Hepatocyte (in vitro differentiated cells): ENCODE results near the gene ZNF282. TPM values are rescaled to one million over a fixed set of nuclear protein-coding genes. Genes with fewer than 3 reads are reported as not detected.

Source experiments
- DNase-seq: peaks from one replicate; pipeline ENCODE4 v3.0.0-alpha.2; 2016; ENCODE audit warnings: low spot score
- H2AFZ ChIP-seq: fragments of 200-600 bp; sonication (generic); 2 replicates; pipeline ENCODE4 v1.6.0; 2016; ENCODE audit warnings: antibody characterized with exemption, mild to moderate bottlenecking
- H3K27ac ChIP-seq: fragments of 200-600 bp; sonication (generic); 2 replicates; pipeline ENCODE4 v1.5.1; 2016; ENCODE audit warnings: mild to moderate bottlenecking
- H3K27me3 ChIP-seq: fragments of 200-600 bp; sonication (generic); 2 replicates; pipeline ENCODE4 v1.6.1; 2016
- H3K36me3 ChIP-seq: fragments of 200-600 bp; sonication (generic); replicated peaks from 2 replicates; pipeline ENCODE4 v1.5.1; 2016; ENCODE audit warnings: low read depth; ENCODE audit not compliant: insufficient read depth
- H3K4me1 ChIP-seq: fragments of 200-600 bp; sonication (generic); 2 replicates; pipeline ENCODE4 v1.5.1; 2016; ENCODE audit warnings: mild to moderate bottlenecking, moderate library complexity; ENCODE audit not compliant: insufficient read depth
- H3K4me2 ChIP-seq: fragments of 200-600 bp; sonication (generic); 2 replicates; pipeline ENCODE4 v1.6.0; 2016
- H3K4me3 ChIP-seq: fragments of 200-600 bp; sonication (generic); 2 replicates; pipeline ENCODE4 v1.5.1; 2016; ENCODE audit warnings: mild to moderate bottlenecking
- H3K79me2 ChIP-seq: fragments of 200-600 bp; sonication (generic); 2 replicates; pipeline ENCODE4 v1.6.0; 2017; ENCODE audit warnings: mild to moderate bottlenecking
- H3K9me2 ChIP-seq: fragments of 200-600 bp; sonication (generic); replicated peaks from 2 replicates; pipeline ENCODE4 v1.6.0; 2017; ENCODE audit warnings: mild to moderate bottlenecking; ENCODE audit not compliant: insufficient read depth
- H3K9me3 ChIP-seq: fragments of 200-600 bp; sonication (generic); 2 replicates; pipeline ENCODE4 v1.5.1; 2016; ENCODE audit warnings: low read depth, mild to moderate bottlenecking
- H4K20me1 ChIP-seq: fragments of 200-600 bp; sonication (generic); 2 replicates; pipeline ENCODE4 v1.6.0; 2016; ENCODE audit warnings: mild to moderate bottlenecking; ENCODE audit not compliant: insufficient read depth, poor library complexity, severe bottlenecking
- EZH2 ChIP-seq: fragments of 200-600 bp; sonication (generic); IDR thresholded peaks from 2 replicates; pipeline ENCODE4 v1.6.1; 2016; ENCODE audit warnings: antibody characterized with exemption, mild to moderate bottlenecking, borderline replicate concordance
- EZH2phosphoT487 ChIP-seq: fragments of 200-600 bp; sonication (generic); IDR thresholded peaks from one replicate; pipeline ENCODE4 v1.6.1; 2018; ENCODE audit warnings: antibody characterized with exemption, mild to moderate bottlenecking, low read depth, moderate library complexity; ENCODE audit not compliant: unreplicated experiment, severe bottlenecking
- WGBS: methylation state at CpG from one replicate; pipeline ENCODE4 v1.1.6; 2016; ENCODE audit warnings: low lambda C conversion rate; ENCODE audit errors: missing lambda C conversion rate; 5-methylcytosine and 5-hydroxymethylcytosine counted together
- polyA plus RNA-seq: library from polyadenylated mRNA; unstranded; fragments of >200 nt; fragmentation: Nextera tagmentation; extraction: Ambion mirVana; gene quantifications from 2 replicates; pipeline ENCODE4 v1.2.1, GENCODE V29; 2016
- total RNA-seq: library from RNA; depleted of rRNA; stranded (reverse); fragments of >200 nt; gene quantifications from 2 replicates; pipeline ENCODE4 v1.2.3, GENCODE V29; 2014
- TF ChIP-seq, protein P1 (sequence below): fragments of 200-600 bp; sonication (generic); IDR thresholded peaks from 2 replicates; pipeline ENCODE4 v1.5.1; 2016; ENCODE audit warnings: antibody characterized with exemption, mild to moderate bottlenecking; ENCODE audit not compliant: poor library complexity

The ZNF282 gene
- total and polyA plus RNA-seq, 2 experiments from 2014 or later: 10.8 to 16.7 TPM

- Histone ChIP-seq H2AFZ (no peak overlapping the region), H3K4me2 (no peak overlapping the region), H3K27me3 (no peaks in the 10 kb centered on the region), H3K9me2 (no peaks in the 10 kb centered on the region), H4K20me1 (no peaks in the 10 kb centered on the region), H3K27ac (no peak overlapping the region), H3K4me1 (peaks cover 8% of the 10 kb centered on the region), H3K36me3 (no peaks in the 10 kb centered on the region), H3K4me3 (no peak overlapping the region), H3K79me2 (peaks cover 34% of the 10 kb centered on the region), H3K9me3 (no peaks in the 10 kb centered on the region)
- 91% methylated on average over 3 of the region's 3 CpGs for WGBS
- TF ChIP-seq, protein P1, sequence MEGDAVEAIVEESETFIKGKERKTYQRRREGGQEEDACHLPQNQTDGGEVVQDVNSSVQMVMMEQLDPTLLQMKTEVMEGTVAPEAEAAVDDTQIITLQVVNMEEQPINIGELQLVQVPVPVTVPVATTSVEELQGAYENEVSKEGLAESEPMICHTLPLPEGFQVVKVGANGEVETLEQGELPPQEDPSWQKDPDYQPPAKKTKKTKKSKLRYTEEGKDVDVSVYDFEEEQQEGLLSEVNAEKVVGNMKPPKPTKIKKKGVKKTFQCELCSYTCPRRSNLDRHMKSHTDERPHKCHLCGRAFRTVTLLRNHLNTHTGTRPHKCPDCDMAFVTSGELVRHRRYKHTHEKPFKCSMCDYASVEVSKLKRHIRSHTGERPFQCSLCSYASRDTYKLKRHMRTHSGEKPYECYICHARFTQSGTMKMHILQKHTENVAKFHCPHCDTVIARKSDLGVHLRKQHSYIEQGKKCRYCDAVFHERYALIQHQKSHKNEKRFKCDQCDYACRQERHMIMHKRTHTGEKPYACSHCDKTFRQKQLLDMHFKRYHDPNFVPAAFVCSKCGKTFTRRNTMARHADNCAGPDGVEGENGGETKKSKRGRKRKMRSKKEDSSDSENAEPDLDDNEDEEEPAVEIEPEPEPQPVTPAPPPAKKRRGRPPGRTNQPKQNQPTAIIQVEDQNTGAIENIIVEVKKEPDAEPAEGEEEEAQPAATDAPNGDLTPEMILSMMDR: no peak
- TF ChIP-seq EZH2 (no peak), EZH2phosphoT487 (no peak)
- DNase-seq: no peak
These were observed 42.7 kb downstream of the ZNF282 start for GRCh38 chr7:149238051-149238450.

DNA sequence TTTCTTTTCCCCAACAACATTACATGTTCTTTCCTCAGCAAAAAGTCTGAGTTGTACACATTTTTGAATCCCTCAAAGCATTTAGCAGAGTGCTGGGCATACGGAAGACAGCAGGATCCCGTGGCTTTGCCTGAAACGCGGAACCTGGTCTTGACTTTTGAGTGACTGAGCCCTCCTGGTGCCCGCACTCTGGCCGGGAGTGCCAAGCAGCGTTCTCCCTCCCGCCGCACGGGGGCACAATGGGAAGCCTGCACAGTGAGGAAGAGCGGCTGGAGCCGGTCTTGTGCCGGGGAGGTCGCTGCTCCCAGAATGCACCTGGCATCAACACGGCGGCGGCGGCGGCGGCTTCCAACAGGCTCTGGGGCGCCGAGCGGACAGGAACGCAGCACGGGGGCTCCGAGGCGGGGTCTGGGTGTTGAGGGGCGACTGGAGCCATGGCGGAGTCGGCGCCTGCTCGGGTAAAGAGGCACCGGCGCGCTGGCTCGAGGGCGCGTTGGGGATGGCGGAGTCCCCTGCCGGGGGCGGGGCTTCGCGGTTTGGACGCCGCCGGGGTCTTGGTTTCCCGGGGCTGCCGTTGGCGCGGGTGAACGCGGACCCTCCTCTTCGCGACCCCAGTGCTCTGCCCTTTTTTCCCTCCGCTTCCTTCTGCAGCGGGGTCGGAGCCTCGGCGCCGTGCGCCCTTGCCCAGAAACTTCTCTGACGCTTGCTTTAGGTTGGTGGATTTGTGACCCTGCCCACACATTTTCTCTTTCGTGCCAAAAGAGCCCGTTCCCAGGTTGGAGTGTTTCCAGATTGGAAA lies 44.2 kb downstream of the ZNF282 start, which contains the start of gene ZNF212:
TSS of gene ZNF212 (plus strand) at position 307 of the 799 bp plus-strand sequence. CDS start at position 435, 128 bp downstream.
- no peaks in the 10 kb centered on the region for H3K9me3 ChIP-seq
- TF ChIP-seq, protein P1: peak; percentile 89
- TF ChIP-seq EZH2phosphoT487 (no peak), EZH2 (no peak)

GRCh38 chr7:149240637-149241036 lies 45.3 kb downstream of the ZNF282 start:
- Histone ChIP-seq H3K4me1 (peaks cover 8% of the 10 kb centered on the region), H4K20me1 (peaks cover 8% of the 10 kb centered on the region), H3K27me3 (no peaks in the 10 kb centered on the region), H3K36me3 (no peaks in the 10 kb centered on the region), H2AFZ (no peak overlapping the region), H3K27ac (no peak overlapping the region), H3K4me2 (peak overlapping the region; percentile 90), H3K4me3 (peak overlapping the region; percentile 89), H3K9me3 (no peaks in the 10 kb centered on the region), H3K9me2 (no peaks in the 10 kb centered on the region), H3K79me2 (peaks cover 56% of the 10 kb centered on the region)
- TF ChIP-seq EZH2 (no peak), EZH2phosphoT487 (no peak)
- TF ChIP-seq, protein P1: no peak
- DNase-seq: no peak
- WGBS: 92% methylated on average over 5 of the region's 5 CpGs

More for the DNA sequence above, 44.2 kb downstream of the ZNF282 start, which contains the start of gene ZNF212:
- H3K4me1 ChIP-seq: peaks cover 8% of the 10 kb centered on the region
- peaks cover 2% of the 10 kb centered on the region for H4K20me1 ChIP-seq
- WGBS: under 1% methylated on average over 51 of the region's 64 CpGs
- H3K4me3 ChIP-seq: peak within 1 kb of the TSS; percentile 89
- H2AFZ ChIP-seq: peak within 1 kb of the TSS; percentile 78
- no peaks in the 10 kb centered on the region for H3K36me3 ChIP-seq
- peak within 1 kb of the TSS; percentile 90 for H3K4me2 ChIP-seq
- H3K79me2 ChIP-seq: peaks cover 48% of the 10 kb centered on the region
- H3K9me2 ChIP-seq: no peaks in the 10 kb centered on the region
- peak within 1 kb of the TSS; percentile 82 for H3K27ac ChIP-seq
- peak; percentile 95 for DNase-seq
- H3K27me3 ChIP-seq: no peaks in the 10 kb centered on the region
